Loucy (cell line): ENCODE measurements around the gene CDO1.

Experiments
- H2AFZ ChIP-seq: fragments of 200-600 bp; sonication (generic); 2 replicates; pipeline ENCODE4 v1.6.0; 2016; ENCODE audit warnings: antibody characterized with exemption, mild to moderate bottlenecking, low read length, moderate library complexity
- H3F3A ChIP-seq: fragments of 200-600 bp; 2 replicates; pipeline ENCODE4 v1.6.0; 2016; ENCODE audit warnings: antibody characterized with exemption, low read depth, mild to moderate bottlenecking
- H3K27me3 ChIP-seq: fragments of 200-600 bp; sonication (generic); 2 replicates; pipeline ENCODE4 v1.6.1; 2014; ENCODE audit warnings: low read length, mild to moderate bottlenecking; ENCODE audit not compliant: insufficient read depth, poor library complexity, severe bottlenecking
- H3K36me3 ChIP-seq: fragments of 200-600 bp; sonication (generic); 2 replicates; pipeline ENCODE4 v1.6.1; 2016; ENCODE audit warnings: low read length; ENCODE audit not compliant: insufficient read depth
- H3K4me1 ChIP-seq: fragments of 200-600 bp; sonication (generic); 2 replicates; pipeline ENCODE4 v1.5.1; 2014; ENCODE audit warnings: low read length, mild to moderate bottlenecking; ENCODE audit not compliant: insufficient read depth, poor library complexity, severe bottlenecking
- H3K4me2 ChIP-seq: fragments of 200-600 bp; sonication (generic); 2 replicates; pipeline ENCODE4 v1.6.0; 2014; ENCODE audit warnings: antibody characterized with exemption, low read length, low read depth, mild to moderate bottlenecking; ENCODE audit not compliant: poor library complexity, severe bottlenecking
- H3K4me3 ChIP-seq: fragments of 200-600 bp; sonication (generic); 2 replicates; pipeline ENCODE4 v1.5.1; 2014; ENCODE audit warnings: low read length, mild to moderate bottlenecking, mixed read lengths; ENCODE audit not compliant: poor library complexity, severe bottlenecking
- H3K79me2 ChIP-seq: fragments of 200-600 bp; sonication (generic); 2 replicates; pipeline ENCODE4 v1.6.1; 2014; ENCODE audit warnings: low read length; ENCODE audit not compliant: insufficient read depth
- H3K9ac ChIP-seq: fragments of 200-600 bp; sonication (generic); 2 replicates; pipeline ENCODE4 v1.6.0; 2014; ENCODE audit warnings: mild to moderate bottlenecking, low read depth, low read length, moderate library complexity; ENCODE audit not compliant: poor library complexity, severe bottlenecking
- H3K9me2 ChIP-seq: fragments of 200-600 bp; sonication (generic); replicated peaks from 2 replicates; pipeline ENCODE4 v1.6.1; 2016; ENCODE audit warnings: low read depth, low read length, mixed read lengths
- H3K9me3 ChIP-seq: fragments of 200-600 bp; sonication (generic); 2 replicates; pipeline ENCODE4 v1.6.1; 2014; ENCODE audit warnings: mild to moderate bottlenecking, antibody characterized with exemption, low read length, low read depth; ENCODE audit not compliant: insufficient read depth
- H4K20me1 ChIP-seq: fragments of 200-600 bp; sonication (generic); 2 replicates; pipeline ENCODE4 v1.6.0; 2014; ENCODE audit warnings: antibody characterized with exemption, low read length, mild to moderate bottlenecking; ENCODE audit not compliant: insufficient read depth, poor library complexity, severe bottlenecking
- EZH2phosphoT487 ChIP-seq: fragments of 200-600 bp; IDR thresholded peaks from 2 replicates; pipeline ENCODE4 v1.6.1; 2018; ENCODE audit warnings: antibody characterized with exemption, mild to moderate bottlenecking, moderate library complexity, borderline replicate concordance
- TF ChIP-seq, protein P1 (sequence below): fragments of 200-600 bp; sonication (generic); conservative IDR thresholded peaks from 2 replicates; pipeline ENCODE4 v1.5.1; 2014; ENCODE audit warnings: mild to moderate bottlenecking, antibody characterized with exemption, low read length

CDO1 gene

GRCh38 chr5:115776989-115777388 lies 39.5 kb downstream of the CDO1 start:
- Histone ChIP-seq H2AFZ (no peak overlapping the region), H3K27me3 (no peaks in the 10 kb centered on the region), H4K20me1 (no peaks in the 10 kb centered on the region), H3K79me2 (no peaks in the 10 kb centered on the region), H3K4me3 (no peak overlapping the region), H3K4me1 (no peaks in the 10 kb centered on the region), H3K4me2 (no peak overlapping the region), H3K9me2 (no peaks in the 10 kb centered on the region), H3K36me3 (no peaks in the 10 kb centered on the region), H3K9ac (no peak overlapping the region), H3F3A (no peaks in the 10 kb centered on the region), H3K9me3 (no peaks in the 10 kb centered on the region)
- TF ChIP-seq, protein P1, sequence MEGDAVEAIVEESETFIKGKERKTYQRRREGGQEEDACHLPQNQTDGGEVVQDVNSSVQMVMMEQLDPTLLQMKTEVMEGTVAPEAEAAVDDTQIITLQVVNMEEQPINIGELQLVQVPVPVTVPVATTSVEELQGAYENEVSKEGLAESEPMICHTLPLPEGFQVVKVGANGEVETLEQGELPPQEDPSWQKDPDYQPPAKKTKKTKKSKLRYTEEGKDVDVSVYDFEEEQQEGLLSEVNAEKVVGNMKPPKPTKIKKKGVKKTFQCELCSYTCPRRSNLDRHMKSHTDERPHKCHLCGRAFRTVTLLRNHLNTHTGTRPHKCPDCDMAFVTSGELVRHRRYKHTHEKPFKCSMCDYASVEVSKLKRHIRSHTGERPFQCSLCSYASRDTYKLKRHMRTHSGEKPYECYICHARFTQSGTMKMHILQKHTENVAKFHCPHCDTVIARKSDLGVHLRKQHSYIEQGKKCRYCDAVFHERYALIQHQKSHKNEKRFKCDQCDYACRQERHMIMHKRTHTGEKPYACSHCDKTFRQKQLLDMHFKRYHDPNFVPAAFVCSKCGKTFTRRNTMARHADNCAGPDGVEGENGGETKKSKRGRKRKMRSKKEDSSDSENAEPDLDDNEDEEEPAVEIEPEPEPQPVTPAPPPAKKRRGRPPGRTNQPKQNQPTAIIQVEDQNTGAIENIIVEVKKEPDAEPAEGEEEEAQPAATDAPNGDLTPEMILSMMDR = no peak
- TF ChIP-seq EZH2phosphoT487 = no peak

GRCh38 chr5:115775999-115776398 lies 40.5 kb downstream of the CDO1 start:
- no peak overlapping the region for H2AFZ ChIP-seq
- H3K9ac ChIP-seq = no peak overlapping the region
- H3K27me3 ChIP-seq = no peaks in the 10 kb centered on the region
- no peaks in the 10 kb centered on the region for H4K20me1 ChIP-seq
- no peaks in the 10 kb centered on the region for H3F3A ChIP-seq
- H3K4me3 ChIP-seq = no peak overlapping the region
- H3K4me1 ChIP-seq = no peaks in the 10 kb centered on the region
- no peaks in the 10 kb centered on the region for H3K79me2 ChIP-seq
- H3K36me3 ChIP-seq = no peaks in the 10 kb centered on the region
- TF ChIP-seq, protein P1 = no peak
- TF ChIP-seq EZH2phosphoT487 = no peak
- H3K9me2 ChIP-seq = no peaks in the 10 kb centered on the region
- H3K4me2 ChIP-seq = no peak overlapping the region
- H3K9me3 ChIP-seq = no peaks in the 10 kb centered on the region

- Histone ChIP-seq H3K79me2 (no peaks in the 10 kb centered on the region), H4K20me1 (no peaks in the 10 kb centered on the region), H3K4me3 (no peak overlapping the region), H3K27me3 (no peaks in the 10 kb centered on the region), H3F3A (no peaks in the 10 kb centered on the region), H3K36me3 (no peaks in the 10 kb centered on the region), H3K9me3 (no peaks in the 10 kb centered on the region), H3K9ac (no peak overlapping the region), H3K4me2 (no peak overlapping the region), H2AFZ (no peak overlapping the region), H3K9me2 (no peaks in the 10 kb centered on the region), H3K4me1 (no peaks in the 10 kb centered on the region)
- TF ChIP-seq, protein P1 = no peak
- no peak for TF ChIP-seq EZH2phosphoT487
Observed at GRCh38 chr5:115774684-115775083, 41.8 kb downstream of the CDO1 start.
